Measurements from ENCODE around the gene KCNH3.

The KCNH3 gene

DNA sequence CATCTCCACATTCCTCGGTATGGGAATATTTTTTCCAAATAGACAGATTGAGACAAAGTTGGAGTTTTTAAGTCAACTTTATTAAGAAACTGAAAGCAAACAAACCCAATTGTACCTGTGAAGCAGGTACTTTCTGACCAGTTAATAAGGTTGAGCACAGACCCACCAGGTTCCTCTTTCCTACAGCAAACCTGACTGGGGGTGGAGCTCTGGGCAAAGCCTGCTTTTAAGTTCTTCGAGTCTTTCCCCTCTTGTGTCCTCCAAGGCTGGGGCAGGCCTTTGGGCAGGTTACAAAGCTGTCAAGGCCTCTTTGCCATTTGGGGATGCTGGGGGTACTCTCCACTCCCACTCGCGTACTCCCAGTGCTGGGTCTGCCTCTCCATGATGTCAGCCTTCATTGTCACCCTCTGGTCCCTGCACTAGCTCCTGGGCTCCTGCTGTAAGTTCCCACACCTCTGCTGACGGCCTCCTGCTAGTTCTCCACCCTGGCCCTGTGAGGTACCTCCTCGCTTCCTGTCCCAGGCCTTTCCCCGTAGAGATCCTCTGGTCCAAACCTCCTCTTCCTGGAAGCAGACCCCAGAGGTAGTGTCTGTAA lies 3.2 kb downstream of the KCNH3 start:
- DNase-seq (ENCODE audit: low read depth): no peak
- TF ChIP-seq, protein P1, sequence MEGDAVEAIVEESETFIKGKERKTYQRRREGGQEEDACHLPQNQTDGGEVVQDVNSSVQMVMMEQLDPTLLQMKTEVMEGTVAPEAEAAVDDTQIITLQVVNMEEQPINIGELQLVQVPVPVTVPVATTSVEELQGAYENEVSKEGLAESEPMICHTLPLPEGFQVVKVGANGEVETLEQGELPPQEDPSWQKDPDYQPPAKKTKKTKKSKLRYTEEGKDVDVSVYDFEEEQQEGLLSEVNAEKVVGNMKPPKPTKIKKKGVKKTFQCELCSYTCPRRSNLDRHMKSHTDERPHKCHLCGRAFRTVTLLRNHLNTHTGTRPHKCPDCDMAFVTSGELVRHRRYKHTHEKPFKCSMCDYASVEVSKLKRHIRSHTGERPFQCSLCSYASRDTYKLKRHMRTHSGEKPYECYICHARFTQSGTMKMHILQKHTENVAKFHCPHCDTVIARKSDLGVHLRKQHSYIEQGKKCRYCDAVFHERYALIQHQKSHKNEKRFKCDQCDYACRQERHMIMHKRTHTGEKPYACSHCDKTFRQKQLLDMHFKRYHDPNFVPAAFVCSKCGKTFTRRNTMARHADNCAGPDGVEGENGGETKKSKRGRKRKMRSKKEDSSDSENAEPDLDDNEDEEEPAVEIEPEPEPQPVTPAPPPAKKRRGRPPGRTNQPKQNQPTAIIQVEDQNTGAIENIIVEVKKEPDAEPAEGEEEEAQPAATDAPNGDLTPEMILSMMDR (conservative IDR thresholded peaks at IDR 0.05; ENCODE audit: low read length): no peak
- no peak overlapping the region for H3K4me3 ChIP-seq (ENCODE audit: low read length)

DNA sequence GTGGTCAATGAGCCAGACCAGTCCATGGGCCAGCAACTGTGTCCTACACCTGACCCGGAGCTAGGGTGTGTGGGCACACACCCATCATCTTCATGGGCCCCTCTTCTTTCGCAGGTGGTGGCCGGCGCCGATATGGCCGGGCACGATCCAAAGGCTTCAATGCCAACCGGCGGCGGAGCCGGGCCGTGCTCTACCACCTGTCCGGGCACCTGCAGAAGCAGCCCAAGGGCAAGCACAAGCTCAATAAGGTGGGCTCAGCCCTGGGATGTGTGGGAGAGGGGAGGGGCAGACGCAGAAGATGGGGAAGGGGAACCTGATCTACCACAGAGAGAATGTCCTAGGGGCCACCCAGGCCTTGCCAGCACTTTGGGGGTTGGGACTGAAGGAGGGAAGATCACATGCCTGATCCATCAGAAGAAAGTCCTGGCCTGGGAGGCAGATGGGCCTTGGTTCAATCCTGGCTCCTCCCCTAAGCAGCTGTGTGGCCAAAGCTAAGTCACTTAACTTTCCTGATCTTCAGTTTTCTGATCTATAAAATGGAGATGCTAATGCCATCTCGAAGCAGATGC lies 3.8 kb downstream of the KCNH3 start:
- DNase-seq (ENCODE audit: low read depth): no peak
- no peak overlapping the region for H3K4me3 ChIP-seq (ENCODE audit: low read length)
- TF ChIP-seq, protein P1 (conservative IDR thresholded peaks at IDR 0.05; ENCODE audit: low read length): no peak

DNA sequence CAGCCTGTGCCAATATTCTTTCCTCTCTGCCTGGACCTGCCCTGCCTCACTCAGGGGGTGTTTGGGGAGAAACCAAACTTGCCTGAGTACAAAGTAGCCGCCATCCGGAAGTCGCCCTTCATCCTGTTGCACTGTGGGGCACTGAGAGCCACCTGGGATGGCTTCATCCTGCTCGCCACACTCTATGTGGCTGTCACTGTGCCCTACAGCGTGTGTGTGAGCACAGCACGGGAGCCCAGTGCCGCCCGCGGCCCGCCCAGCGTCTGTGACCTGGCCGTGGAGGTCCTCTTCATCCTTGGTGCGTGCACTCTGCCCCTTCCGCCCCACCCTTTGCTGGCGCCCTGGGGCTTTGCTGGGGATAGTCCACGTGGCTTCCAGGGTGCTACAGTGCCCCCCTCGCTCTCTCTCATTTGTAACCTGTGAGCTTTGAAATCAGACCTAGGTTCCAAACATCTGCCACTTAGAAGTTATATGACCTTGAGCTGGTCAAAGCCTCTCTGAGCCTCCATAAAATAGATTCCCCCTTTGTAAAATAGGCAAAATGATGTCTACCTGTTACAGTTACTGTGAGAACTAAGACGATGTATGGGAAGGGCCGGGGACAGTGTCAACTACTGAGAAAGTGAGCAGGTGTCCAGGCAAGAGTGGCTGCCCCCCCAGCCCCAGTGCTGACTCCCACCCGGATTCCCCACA lies 4.5 kb downstream of the KCNH3 start:
- TF ChIP-seq, protein P1 (conservative IDR thresholded peaks at IDR 0.05; ENCODE audit: low read length): no peak
- no peak for DNase-seq (ENCODE audit: low read depth)
- H3K4me3 ChIP-seq (ENCODE audit: low read length): no peak overlapping the region

DNA sequence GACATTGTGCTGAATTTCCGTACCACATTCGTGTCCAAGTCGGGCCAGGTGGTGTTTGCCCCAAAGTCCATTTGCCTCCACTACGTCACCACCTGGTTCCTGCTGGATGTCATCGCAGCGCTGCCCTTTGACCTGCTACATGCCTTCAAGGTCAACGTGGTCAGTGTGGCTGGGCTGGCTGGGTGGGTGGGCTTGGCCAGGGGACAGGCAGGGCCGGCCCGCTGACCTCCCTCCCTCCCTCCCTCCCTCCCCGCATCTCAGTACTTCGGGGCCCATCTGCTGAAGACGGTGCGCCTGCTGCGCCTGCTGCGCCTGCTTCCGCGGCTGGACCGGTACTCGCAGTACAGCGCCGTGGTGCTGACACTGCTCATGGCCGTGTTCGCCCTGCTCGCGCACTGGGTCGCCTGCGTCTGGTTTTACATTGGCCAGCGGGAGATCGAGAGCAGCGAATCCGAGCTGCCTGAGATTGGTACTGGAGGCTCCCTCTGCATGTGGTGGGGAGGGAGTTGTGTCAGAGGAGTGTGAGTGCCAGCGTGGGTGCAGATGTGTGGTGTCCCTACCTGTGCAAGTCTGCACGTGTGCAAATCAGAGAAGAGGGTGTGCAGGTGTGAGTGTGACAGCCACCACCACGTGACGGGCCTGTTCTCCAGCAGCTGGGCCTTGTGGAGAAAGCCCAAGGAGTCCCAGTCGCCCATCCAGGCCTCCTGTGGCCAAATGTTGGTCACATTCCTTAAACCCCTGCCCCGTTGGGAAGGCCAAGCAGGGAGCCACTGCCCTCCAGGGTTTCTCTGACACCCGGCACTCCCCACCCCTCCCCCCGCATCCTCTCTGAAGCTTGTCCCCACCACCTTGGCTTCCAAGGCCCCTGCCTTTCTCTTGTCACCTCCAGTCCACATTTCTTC lies 5.3 kb downstream of the KCNH3 start:
- TF ChIP-seq, protein P1 (conservative IDR thresholded peaks at IDR 0.05; ENCODE audit: low read length): no peak

DNA sequence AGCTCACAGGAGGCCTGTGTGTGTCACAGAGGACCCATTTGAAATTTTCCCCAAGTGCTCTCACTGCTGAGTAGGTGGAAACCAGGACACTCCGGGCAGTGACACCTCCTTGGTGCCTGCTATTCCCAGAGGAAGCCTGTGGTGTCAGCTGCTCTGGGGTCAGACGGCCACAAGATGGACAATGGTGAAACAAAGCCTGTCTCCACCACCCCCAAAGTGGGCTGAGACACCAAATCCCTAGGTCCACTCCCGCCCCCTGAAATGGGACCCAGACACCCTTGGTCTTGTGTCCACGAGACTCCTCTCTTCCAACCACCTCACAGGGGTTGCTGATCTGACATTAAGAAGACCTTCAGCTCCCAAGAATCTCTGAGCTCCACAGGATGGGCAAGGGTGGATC lies 7.0 kb downstream of the KCNH3 start:
- DNase-seq (ENCODE audit: low read depth): no peak
- TF ChIP-seq, protein P1 (conservative IDR thresholded peaks at IDR 0.05; ENCODE audit: low read length): no peak
- no peak overlapping the region for H3K4me3 ChIP-seq (ENCODE audit: low read length)

More for the DNA sequence above, 5.3 kb downstream of the KCNH3 start:
- no peak for DNase-seq (ENCODE audit: low read depth)
- no peak overlapping the region for H3K4me3 ChIP-seq (ENCODE audit: low read length)

DNA sequence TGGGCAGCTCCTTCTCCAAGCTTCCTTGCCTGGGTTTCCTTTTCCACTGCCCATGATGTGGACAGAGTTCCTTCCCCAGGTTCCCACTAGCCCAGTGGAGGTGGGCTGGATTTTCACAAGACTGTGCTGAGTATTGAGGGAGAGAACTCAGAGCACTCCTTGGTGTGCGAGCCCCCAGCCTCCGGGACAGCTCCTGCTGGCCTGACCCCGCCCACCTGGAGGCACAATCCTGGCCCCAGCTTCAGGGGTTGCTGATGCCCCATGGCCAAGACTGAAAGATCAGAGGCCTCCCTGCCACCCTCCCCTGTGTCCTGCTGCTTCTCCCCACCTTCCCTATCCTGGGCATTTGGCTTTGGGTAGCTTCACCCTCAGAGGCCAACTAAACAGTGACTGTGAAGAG lies 7.7 kb downstream of the KCNH3 start:
- H3K4me3 ChIP-seq (ENCODE audit: low read length): no peak overlapping the region
- TF ChIP-seq, protein P1 (conservative IDR thresholded peaks at IDR 0.05; ENCODE audit: low read length): no peak
- no peak for DNase-seq (ENCODE audit: low read depth)
